GM21360 (cell line): Measurements from ENCODE around the gene NME3.

ENCODE experiments used
- ATAC-seq: cut with Tn5 transposase; IDR thresholded peaks from one replicate; pipeline ENCODE4 v1.9.1; 2021; ENCODE audit warnings: mild to moderate bottlenecking, moderate library complexity; ENCODE audit not compliant: unreplicated experiment

NME3 gene

GRCh38 chr16:1770328-1771187 is 785 bp downstream of the NME3 start:
- ATAC-seq, result no peak

GRCh38 chr16:1769402-1770300 is 1.7 kb downstream of the NME3 start:
- no peak for ATAC-seq

DNA sequence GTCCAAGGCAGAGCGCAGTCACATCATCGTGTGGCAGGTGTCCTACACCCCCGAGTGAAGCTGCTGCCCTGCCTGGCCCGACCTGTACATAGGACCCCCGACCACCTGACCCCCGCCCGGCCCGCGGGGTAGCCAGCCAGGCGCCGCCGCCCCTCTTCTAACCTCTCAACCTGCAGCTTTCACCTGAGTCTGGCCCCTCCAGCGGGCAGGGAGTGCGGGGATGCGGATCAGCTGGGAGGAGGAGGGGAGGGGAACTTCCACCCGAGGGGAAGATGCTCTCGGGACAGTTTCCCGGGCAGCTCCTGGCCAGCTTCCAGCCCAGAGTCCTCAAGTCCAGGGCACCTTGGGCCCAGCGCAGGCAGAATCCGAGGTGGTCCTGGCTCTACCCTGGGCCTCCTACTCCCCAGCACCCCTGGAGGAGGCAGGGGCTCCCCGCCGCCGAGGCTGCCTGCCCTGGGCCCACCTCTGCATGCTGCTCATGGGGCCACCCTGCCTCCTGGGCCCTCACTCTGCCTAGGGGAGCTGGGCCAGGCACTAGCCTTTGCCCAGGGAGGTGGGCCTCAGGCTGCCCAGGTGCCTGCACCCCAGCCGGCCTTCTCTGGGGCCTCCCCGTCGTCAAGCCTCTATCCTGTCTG is 2.5 kb downstream of the NME3 start:
- no peak for ATAC-seq

GRCh38 chr16:1768061-1768766 is 3.1 kb downstream of the NME3 start:
- ATAC-seq, result no peak

DNA sequence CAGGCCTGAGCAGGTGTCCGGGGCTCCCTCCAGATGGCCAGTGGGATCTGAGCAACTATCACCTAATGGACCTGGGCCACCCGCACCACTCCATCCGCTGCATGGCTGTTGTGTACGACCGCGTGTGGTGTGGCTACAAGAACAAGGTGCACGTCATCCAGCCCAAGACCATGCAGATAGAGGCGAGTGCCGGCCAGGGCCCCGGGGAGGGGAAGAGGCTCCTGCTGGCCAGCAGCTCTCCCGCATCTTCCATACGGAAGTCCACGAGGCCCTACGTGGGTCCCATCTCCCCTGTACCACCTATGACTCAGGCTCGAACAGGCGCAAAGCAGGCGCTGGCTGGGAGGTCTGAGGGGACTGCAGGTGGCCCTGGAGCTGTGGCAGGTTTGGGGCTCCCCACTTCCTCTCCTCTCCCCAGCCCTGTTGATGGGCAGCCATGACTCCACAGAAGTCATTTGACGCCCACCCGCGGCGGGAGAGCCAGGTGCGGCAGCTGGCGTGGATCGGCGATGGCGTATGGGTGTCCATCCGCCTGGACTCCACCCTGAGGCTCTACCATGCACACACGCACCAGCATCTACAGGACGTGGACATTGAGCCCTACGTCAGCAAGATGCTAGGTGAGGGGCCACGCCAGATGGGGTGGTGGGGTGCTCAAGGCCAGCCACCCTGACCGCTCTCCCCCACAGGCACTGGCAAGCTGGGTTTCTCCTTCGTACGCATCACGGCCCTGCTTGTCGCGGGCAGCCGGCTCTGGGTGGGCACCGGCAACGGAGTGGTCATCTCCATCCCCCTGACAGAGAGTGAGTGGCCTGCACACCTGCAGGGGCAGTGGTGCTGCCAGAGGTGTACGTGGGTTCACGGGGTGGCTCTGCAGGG is 4.0 kb downstream of the NME3 start:
- no peak for ATAC-seq

DNA sequence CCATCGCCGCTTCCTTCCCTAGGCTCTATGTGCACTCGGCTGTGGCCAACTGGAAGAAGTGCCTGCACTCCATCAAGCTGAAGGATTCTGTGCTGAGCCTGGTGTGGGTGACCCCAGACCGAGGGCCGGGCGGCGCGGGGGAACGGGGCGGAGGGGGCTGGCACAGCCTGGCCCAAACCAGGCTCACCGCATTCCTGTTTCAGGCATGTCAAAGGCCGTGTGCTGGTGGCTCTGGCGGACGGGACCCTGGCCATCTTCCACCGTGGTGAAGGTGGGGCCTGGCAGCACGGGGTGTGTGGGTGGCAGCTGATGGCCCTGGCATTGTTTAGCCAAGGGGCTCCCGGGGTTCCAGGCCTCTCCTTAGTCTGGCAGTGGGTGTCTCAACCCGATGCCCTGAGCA is 4.6 kb downstream of the NME3 start:
- ATAC-seq, result no peak

DNA sequence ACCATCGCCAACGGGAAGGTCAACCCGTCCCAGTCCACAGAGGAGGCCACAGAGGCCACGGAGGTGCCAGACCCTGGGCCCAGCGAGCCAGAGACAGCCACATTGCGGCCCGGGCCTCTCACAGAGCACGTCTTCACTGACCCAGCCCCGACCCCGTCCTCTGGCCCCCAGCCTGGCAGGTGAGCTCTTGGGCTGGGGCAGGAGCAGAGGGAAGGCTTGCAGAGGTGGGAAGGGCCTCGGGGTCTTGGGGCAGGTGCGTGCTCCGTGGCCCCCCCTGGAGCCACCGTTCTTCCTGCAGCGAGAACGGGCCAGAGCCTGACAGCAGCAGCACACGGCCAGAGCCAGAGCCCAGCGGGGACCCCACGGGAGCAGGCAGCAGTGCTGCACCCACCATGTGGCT is 5.1 kb downstream of the NME3 start:
- ATAC-seq, result no peak

DNA sequence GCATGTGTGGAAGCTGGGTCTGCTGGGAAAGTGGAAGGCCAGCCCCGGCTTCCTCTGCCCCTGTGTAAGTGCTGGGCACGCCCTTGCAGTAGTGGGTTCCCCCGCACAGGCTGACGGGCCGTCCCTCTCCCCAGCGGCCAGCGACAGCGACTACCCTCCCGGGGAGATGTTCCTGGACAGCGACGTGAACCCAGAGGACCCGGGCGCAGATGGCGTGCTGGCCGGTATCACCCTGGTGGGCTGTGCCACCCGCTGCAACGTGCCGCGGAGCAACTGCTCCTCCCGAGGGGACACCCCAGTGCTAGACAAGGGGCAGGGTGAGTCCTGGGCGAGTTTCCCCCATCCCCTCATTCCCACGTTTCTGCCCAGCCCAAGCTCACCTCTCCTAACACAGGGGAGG is 5.5 kb downstream of the NME3 start:
- no peak for ATAC-seq

DNA sequence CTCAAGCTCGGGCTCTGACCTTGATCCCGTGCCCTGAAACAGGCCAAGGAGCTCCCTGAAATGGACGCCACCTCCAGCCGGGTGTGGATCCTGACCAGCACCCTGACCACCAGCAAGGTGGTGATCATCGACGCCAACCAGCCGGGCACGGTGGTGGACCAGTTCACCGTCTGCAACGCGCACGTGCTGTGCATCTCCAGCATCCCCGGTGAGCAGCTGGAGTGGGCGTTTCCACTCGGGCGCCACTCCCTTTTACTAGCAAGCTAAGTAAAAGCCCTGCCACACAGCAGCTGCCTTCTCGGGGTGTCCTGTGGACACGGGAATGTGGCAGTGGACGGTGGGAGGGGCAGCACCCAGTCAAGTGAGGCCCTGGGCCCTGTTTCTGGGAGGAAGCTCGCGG is 6.4 kb downstream of the NME3 start:
- ATAC-seq, result no peak

- no peak for ATAC-seq
These were observed 7.5 kb downstream of the NME3 start for GRCh38 chr16:1763521-1764511.

- no peak for ATAC-seq
These were observed 8.3 kb downstream of the NME3 start for GRCh38 chr16:1762879-1763520.

DNA sequence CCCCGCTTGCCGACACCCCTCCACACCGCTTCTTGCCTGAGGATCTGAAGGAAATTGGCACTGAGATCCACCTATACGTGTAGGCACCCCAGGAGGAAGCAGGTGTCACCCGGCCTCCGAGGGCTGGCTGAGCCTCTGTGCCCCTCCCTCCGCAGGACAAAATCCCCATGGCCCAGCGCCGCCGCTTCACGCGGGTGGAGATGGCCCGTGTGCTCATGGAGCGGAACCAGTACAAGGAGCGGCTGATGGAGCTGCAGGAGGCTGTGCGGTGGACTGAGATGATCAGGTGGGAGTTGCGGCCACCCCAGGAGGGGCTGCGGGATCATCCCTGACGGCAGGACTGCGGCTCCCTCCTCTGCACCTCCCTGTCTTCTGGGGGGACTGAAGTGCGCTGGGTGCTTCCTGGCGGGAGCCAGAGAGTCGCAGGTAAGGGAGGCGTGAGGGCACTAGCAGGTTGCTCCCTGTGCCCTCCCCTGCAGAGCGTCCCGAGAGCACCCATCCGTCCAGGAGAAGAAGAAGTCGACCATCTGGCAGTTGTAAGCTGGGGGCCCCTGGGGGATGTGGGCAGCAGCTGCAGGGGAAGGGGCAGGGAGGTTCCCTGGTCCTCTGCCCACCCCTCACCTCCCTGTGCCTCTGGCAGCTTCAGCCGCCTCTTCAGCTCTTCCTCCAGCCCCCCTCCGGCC is 9.0 kb downstream of the NME3 start:
- no peak for ATAC-seq

GRCh38 chr16:1761751-1762150 is 9.6 kb downstream of the NME3 start:
- no peak for ATAC-seq

DNA sequence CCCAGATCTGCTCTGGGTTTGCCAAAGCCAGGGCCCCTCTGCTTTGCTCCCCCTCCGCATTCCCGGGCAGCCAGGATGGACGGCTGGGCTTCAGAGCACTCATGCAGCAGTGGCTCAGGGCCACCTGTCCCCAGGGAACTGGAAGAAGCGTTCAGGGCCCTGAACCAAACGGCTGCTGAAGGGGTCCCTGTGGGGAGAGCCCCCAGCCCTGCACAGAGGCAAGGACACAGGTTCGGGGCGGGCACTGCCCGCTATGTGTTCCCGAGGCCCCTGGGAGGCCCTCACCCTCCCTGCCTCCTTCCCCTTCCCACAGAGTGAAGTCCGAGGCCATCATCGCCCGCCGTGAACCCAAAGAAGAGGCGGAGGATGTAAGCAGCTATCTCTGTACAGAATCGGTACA is 10.4 kb downstream of the NME3 start:
- ATAC-seq, result no peak

DNA sequence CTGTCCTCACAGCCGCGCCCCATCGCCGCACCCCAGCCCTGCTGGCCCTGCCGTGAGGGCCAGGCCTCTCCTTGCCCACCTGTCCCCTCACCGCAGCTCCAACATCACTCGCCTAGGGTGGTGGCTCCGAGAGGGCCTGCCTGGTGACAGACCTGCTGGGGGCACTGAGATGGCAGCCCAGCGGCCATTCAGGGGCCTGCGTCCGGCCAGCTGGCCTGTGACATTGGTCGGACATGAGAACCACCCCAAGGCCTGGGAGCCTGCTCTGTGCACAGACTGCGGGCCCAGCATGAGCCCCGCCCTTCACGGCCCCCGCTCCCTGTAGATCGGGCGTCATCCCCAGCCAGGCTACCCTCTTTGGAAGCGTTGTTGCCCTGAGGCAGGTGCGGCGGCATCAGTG is 11.8 kb downstream of the NME3 start:
- no peak for ATAC-seq

- ATAC-seq, result no peak
These were observed 12.4 kb downstream of the NME3 start for GRCh38 chr16:1758923-1759322.

GRCh38 chr16:1757714-1758461 is 13.5 kb downstream of the NME3 start:
- ATAC-seq, result no peak
